GM12875 (cell line): Measurements from ENCODE around the gene PROB1.

ENCODE experiments used
- H3K4me3 ChIP-seq: one replicate; pipeline ENCODE4 v1.5.1; 2011; ENCODE audit warnings: low read depth, low read length, control low read depth
- TF ChIP-seq, protein P1 (sequence below): IDR thresholded peaks from 2 replicates; pipeline ENCODE4 v1.5.1; 2011; ENCODE audit warnings: low read depth, mild to moderate bottlenecking, control low read depth, inconsistent platforms, low read length, moderate library complexity, borderline replicate concordance; ENCODE audit not compliant: insufficient read depth

PROB1 gene

DNA sequence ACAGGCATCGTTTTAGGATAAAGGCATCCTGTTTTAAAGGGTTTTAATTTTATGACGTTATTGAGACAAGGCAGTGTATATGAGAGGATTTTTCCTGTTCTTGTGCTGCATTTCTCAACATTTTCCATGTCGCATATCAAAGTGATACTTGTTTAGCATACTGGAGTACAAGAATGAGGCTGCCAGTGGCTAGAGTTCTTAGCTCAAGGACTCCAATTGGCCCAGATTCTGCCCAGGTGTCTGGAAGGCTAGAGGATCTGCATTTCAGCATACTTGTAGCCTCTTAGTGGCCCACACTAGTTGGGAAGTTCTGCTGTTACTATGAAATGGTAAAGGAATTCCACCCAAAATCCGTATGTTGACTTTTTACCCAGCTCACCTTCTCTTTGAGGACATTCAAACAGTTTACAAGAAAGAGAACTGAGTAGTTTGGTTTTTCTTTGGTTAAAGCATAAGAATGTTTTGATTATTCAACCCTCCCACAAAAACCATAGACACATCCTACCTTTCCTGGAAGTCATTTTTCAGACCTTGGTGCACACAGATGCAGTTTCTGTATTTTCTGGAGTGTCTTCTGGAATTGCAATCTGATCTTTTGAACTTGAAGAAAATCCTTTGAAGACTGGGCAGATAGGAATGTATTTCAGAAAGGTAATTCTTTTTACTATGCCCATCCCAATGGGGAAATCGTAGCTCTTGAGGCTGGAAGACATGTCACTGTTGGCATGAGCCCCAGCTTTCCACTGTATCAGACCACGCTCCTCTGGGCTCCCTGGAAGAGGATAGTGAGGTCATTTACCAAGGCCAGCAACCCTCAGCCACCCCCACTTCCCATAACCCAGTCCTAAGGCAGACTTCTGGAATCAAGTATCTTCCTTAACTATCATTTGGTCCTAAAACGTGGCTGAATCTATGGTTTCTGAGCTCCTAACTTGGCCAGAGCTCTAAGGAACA is 23.1 kb downstream of the PROB1 start:
- TF ChIP-seq, protein P1, sequence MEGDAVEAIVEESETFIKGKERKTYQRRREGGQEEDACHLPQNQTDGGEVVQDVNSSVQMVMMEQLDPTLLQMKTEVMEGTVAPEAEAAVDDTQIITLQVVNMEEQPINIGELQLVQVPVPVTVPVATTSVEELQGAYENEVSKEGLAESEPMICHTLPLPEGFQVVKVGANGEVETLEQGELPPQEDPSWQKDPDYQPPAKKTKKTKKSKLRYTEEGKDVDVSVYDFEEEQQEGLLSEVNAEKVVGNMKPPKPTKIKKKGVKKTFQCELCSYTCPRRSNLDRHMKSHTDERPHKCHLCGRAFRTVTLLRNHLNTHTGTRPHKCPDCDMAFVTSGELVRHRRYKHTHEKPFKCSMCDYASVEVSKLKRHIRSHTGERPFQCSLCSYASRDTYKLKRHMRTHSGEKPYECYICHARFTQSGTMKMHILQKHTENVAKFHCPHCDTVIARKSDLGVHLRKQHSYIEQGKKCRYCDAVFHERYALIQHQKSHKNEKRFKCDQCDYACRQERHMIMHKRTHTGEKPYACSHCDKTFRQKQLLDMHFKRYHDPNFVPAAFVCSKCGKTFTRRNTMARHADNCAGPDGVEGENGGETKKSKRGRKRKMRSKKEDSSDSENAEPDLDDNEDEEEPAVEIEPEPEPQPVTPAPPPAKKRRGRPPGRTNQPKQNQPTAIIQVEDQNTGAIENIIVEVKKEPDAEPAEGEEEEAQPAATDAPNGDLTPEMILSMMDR = no peak
- H3K4me3 ChIP-seq = no peak overlapping the region

DNA sequence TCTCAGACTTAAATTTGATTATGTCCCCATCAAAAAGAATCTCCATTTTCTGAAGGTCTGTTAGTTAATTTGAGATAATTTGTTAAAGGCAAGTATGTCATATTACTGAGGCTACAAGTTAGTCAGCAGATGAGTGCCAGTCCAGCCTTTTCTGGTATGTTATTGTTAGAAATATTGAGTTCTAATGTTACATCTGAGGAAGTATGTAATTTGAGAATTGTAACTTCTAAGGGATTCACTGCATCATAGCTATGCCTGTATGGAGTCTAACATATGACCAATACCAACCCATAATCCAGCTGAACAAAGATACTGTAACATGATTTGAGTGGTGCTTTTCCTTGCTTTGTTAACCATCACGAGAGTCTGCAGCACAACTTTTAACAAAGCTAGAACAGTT is 25.7 kb downstream of the PROB1 start:
- TF ChIP-seq, protein P1 = no peak
- no peak overlapping the region for H3K4me3 ChIP-seq

DNA sequence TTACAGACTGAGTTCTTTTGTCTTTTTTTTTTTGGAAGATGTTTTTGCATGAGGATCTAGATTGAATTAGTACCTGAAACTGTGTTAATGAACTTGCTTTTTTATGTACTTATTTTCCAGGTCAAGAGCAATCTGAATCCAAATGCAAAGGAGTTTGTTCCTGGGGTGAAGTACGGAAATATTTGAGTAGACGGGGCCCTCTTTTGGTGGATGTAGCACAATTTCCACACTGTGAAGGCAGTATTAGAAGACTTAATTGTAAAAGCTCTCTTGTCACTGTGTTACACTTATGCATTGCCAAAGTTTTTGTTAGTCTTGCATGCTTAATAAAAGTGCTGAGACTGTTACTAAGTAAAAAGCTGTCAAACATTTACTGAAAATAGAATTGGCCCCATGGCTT is 26.3 kb downstream of the PROB1 start:
- TF ChIP-seq, protein P1 = no peak
- no peak overlapping the region for H3K4me3 ChIP-seq

DNA sequence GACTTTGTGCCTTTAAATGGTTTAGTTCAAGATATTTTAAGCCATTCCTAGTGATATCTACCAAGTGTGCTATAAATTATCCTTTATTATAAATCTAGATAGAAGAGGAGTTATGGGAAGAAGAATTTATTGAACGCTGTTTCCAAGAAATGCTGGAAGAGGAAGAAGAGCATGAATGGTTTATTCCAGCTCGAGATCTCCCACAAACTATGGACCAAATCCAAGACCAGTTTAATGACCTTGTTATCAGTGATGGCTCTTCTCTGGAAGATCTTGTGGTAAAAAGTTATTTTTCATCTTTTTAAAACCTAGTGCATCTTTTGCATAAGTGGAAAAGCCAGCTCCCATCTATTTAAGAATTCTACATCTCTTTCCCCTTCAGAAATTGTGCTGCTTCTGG is 30.4 kb downstream of the PROB1 start:
- TF ChIP-seq, protein P1 = no peak
- H3K4me3 ChIP-seq = no peak overlapping the region

DNA sequence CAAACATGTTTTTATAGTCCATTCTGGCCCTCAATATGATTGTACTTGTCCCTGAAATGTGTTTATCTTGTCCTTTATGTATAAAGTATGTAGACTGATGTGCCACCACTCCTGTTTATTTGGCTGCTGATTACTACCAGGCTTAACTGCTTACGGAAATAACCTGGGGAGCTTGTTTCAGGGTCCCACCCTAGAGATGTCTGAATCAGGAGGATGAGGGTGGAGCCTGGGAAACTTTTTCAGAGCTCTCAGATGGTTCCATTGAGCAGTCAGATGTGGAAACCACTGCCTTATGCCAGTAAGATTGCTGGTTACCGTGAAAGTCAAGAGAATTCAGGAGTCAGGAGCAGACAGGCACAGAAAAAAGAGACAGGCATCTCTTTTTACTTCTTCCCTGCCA is 31.0 kb downstream of the PROB1 start:
- TF ChIP-seq, protein P1 = no peak
- no peak overlapping the region for H3K4me3 ChIP-seq

DNA sequence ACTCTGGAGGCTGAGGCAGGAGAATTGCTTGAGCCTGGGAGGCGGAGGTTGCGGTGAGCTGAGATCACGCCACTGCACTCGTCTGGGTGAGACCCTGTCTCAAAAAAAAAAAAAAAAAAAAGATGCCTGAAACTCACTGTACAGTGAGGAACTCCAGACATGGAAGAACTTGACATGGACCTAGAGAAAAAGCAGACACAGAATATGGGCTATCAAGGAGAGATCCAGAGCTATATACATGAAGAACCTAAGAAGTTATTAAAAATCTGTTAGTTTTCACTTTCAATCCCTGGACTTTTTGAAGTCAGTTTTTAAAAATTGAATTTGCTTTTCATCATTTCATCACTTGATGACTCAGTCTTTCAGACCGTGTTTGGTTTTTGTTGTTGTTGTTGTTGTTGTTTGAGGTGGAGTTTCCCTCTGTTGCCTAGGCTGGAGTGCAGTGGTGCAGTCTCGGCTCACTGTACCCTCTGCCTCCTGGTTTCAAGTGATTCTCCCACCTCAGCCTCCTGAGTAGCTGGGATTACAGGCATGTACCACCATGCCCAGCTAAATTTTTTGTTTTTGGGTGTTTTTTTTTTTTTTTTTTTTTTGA is 33.0 kb downstream of the PROB1 start:
- no peak overlapping the region for H3K4me3 ChIP-seq
- TF ChIP-seq, protein P1 = no peak

DNA sequence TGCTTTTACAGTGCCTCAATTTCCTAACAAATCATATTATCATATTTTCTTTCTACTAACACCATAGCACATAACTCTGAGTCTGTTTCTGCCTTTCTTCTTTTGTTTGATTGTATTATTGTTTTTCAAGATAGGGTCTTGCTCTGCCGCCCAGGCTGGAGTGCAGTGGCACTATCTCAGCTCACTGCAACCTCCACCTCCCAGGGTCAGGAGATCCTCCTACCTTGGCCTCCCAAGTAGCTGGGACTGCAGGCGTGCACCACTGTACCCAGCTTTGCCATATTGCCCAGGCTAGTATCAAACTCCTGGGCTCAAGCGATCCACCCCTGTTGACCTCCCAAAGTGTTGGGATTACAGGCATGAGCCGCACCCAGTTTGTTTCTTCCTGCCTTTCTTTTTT is 34.5 kb downstream of the PROB1 start:
- H3K4me3 ChIP-seq = no peak overlapping the region
- TF ChIP-seq, protein P1 = no peak
